Astrocyte of the cerebellum (primary cell): ENCODE results near the gene ARL5A.
"Not testable (repeated sequence)": the region's sequence is repeated elsewhere in the genome, so short reads cannot be mapped to it uniquely, and the experiment has no call there.

Source experiments
- DNase-seq: peaks from one replicate; pipeline ENCODE4 v3.0.0-alpha.2; 2011; ENCODE audit warnings: low read depth
- H3K4me3 ChIP-seq: 2 replicates; pipeline ENCODE4 v1.5.1; 2011; ENCODE audit warnings: mild to moderate bottlenecking, low read depth, low read length, moderate library complexity
- CTCF ChIP-seq: IDR thresholded peaks from 2 replicates; pipeline ENCODE4 v1.5.1; 2012; ENCODE audit warnings: low read length, low read depth, moderate library complexity, mild to moderate bottlenecking; ENCODE audit errors: missing control alignments
- in situ Hi-C: cut with HindIII; loops from 2 replicates; pipeline ENCODE4 v1.10.0; 2017; ENCODE audit warnings: low sequenced_read_pairs

The ARL5A gene

DNA sequence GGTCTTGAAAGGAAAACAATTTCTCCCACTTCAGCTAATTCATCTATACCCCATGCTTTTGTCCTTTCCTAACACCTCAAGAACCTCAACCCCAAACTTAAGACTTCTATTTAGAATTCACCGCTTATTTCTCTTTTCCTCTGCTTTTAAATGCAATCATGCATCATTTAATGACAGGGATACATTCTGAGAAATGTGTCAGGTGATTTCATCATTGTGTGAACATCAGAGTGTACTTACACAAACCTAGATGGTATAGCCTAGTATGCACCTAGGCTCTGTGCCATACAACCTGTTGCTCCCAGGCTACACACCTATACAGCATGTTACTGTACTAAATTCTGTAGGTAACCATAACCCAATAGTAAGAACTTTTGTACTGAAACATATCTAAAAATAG, 22.9 kb downstream of the ARL5A start:
- TF ChIP-seq CTCF, result no peak
- no peak overlapping the region for H3K4me3 ChIP-seq
- no peak for DNase-seq
- in situ Hi-C loops, result no loop called here

- no peak overlapping the region for H3K4me3 ChIP-seq
- no peak for TF ChIP-seq CTCF
- DNase-seq, result no peak
- in situ Hi-C loops, result no loop called here
Measured at GRCh38 chr2:151803811-151804210, 24.4 kb downstream of the ARL5A start.

GRCh38 chr2:151802315-151802714, 25.9 kb downstream of the ARL5A start:
- no peak for TF ChIP-seq CTCF
- no peak overlapping the region for H3K4me3 ChIP-seq
- in situ Hi-C loops, result no loop called here
- DNase-seq, result no peak

GRCh38 chr2:151799886-151800292, 28.3 kb downstream of the ARL5A start:
- TF ChIP-seq CTCF, result no peak
- DNase-seq, result no peak
- no peak overlapping the region for H3K4me3 ChIP-seq
- in situ Hi-C loops, result no loop called here

DNA sequence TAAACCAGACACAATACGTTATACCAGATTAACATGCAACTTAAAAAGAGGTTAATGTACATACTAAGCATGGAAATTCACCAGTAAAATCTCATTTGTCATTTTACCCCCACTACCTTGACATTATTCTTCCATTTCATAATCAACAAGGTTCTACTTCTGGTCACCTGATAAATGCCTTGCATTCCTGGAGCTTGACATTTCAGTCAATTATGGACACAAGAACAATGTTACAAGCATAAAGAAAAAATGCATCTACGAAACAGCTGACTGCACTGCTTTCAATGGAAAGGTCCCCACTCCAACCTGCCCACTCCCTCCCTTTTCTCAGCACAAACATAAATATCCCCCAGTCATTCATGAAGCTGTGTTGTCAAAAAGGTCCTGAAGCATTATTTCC, 31.4 kb downstream of the ARL5A start:
- in situ Hi-C loops, result no loop called here
- DNase-seq, result no peak
- no peak for TF ChIP-seq CTCF
- H3K4me3 ChIP-seq, result no peak overlapping the region

DNA sequence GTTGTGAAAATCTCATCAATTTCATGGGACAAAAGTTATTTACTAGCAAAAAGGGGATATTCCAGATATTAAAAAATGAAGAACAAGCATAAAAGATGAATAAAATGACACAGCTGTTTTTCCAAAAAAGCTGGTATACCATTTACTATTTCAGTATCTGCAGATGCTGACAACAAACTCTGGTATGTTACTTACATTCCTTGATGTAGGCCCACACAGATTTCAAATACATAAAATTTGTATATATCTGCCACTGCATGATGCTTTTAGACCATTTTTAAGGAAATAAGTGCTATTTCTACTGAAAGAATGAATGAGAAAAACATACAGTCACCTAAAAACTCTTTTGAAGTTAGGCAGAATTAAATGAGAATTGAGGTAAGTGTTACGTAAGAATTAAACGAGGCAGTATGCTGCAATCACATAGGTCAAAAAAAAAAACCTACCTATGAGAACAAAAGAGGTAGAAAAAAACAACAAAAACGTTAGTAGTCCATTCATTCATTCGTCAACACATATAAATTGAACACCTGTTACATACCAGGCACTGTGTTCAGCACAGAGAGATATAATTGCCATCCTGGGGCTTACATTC, 32.5 kb downstream of the ARL5A start:
- in situ Hi-C loops, result no loop called here
- TF ChIP-seq CTCF, result no peak
- H3K4me3 ChIP-seq, result no peak overlapping the region
- no peak for DNase-seq

GRCh38 chr2:151794422-151794821, 33.8 kb downstream of the ARL5A start:
- in situ Hi-C loops, DNase-seq, H3K4me3 ChIP-seq: not testable (repeated sequence)
